NCI-H226 (cell line): ENCODE results near the gene SYDE1.
"Not testable (repeated sequence)": the region's sequence is repeated elsewhere in the genome, so short reads cannot be mapped to it uniquely, and the experiment has no call there.

Source experiments
- DNase-seq: peaks from one replicate; pipeline ENCODE4 v3.0.0-alpha.2; 2015

SYDE1 gene, protein sequence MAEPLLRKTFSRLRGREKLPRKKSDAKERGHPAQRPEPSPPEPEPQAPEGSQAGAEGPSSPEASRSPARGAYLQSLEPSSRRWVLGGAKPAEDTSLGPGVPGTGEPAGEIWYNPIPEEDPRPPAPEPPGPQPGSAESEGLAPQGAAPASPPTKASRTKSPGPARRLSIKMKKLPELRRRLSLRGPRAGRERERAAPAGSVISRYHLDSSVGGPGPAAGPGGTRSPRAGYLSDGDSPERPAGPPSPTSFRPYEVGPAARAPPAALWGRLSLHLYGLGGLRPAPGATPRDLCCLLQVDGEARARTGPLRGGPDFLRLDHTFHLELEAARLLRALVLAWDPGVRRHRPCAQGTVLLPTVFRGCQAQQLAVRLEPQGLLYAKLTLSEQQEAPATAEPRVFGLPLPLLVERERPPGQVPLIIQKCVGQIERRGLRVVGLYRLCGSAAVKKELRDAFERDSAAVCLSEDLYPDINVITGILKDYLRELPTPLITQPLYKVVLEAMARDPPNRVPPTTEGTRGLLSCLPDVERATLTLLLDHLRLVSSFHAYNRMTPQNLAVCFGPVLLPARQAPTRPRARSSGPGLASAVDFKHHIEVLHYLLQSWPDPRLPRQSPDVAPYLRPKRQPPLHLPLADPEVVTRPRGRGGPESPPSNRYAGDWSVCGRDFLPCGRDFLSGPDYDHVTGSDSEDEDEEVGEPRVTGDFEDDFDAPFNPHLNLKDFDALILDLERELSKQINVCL

GRCh38 chr19:15107061-15108010 is at the start of gene SYDE1:
Gene SYDE1 (plus strand): TSS chr19:15107401. CDS start chr19:15107434, 33 bp downstream.
- DNase-seq, result peak; percentile 57

DNA sequence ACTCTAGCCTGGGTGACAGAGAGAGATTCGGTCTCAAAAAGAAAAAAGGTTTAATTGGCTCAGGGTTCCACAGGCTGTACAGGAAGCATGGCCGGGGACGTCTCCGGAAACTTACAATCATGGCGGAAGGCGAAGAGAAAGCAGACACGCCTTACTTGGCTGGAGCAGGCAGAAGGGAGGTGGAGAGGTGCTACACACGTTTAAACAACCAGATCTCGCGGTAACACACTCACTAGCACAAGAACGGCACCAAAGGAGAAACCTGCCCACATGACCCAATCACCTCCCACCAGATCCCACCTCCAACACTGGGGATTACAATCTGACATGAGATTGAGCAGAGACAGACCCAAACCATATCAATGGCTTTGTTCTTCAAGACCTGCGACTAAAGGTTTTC is 45.2 kb upstream of the SYDE1 start:
- no peak for DNase-seq

GRCh38 chr19:15070386-15070785 is 36.8 kb upstream of the SYDE1 start:
- DNase-seq, result not testable (repeated sequence)

GRCh38 chr19:15072930-15073647 is 34.1 kb upstream of the SYDE1 start:
- DNase-seq, result no peak

- no peak for DNase-seq
Measured at GRCh38 chr19:15074371-15074770, 32.8 kb upstream of the SYDE1 start.

GRCh38 chr19:15075806-15076205 is 31.4 kb upstream of the SYDE1 start:
- no peak for DNase-seq

DNA sequence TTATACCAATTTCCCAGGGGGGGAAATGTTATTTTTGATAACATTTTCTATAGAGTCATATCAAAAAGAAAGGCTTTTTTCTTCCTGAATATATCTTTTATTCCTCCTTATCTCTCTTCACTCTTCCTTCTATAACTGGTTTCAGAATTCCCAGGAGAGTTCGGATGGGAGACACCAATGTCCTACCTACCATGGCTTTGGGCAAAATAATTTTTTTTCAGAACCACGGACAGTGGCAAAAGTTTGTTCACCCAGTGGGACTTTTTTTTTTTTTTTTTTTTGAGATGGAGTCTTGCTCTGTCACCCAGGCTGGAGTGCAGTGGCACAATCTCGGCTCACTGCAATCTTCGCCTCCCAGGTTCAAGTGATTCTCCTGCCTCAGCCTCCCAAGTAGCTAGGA is 27.2 kb upstream of the SYDE1 start:
- not testable (repeated sequence) for DNase-seq

DNA sequence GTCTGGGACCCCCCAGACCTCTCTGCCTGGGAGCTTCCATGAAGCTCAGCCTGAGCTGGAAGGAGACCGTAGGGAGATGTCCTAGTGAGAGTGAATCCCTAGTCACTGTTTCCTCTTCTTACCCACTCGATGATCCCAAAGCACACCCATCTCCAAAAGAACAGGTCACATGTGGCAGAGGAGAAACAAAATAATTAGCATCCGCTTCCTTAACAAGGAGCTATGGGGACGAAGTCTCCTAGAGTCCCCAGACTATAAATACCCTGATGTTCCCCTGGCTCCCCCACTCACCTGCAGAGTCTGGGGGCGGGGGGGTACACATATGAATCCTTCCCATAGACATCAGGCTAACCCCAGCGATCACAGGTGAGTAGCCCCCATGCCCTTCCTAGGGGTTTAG is 25.3 kb upstream of the SYDE1 start, which contains the start of gene OR1I1:
TSS of gene OR1I1 (plus strand) at position 301 of the 400 bp plus-strand sequence. CDS start 4,855 bp downstream, outside the sequence.
- no peak for DNase-seq

GRCh38 chr19:15087182-15087581 is 20.0 kb upstream of the SYDE1 start:
- no peak for DNase-seq

- DNase-seq, result no peak
Measured at GRCh38 chr19:15091918-15092753, 15.1 kb upstream of the SYDE1 start.

DNA sequence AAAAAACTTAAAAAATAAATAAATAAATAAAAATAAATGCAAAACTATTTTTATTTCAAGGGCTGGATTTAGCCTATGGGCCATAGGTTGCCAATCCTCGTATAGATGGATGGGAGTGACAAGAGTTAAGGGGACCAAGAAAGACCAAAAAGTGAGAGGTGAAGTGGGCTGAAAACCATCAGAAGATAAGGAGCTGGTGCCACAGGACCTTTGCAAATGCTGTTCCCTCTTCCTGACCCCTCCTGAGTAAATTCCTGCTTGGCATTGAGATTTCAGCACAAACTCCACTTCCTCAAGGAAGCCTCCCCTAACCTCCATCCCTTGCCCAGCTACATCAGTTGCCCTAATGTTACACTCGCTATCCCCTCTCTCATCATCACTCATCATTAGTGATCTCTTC is 14.2 kb upstream of the SYDE1 start:
- no peak for DNase-seq

- no peak for DNase-seq
Measured at GRCh38 chr19:15096223-15096622, 11.0 kb upstream of the SYDE1 start.

GRCh38 chr19:15097980-15098379 is 9.2 kb upstream of the SYDE1 start:
- not testable (repeated sequence) for DNase-seq

- DNase-seq, result no peak
Measured at GRCh38 chr19:15098460-15098859, 8.7 kb upstream of the SYDE1 start.

DNA sequence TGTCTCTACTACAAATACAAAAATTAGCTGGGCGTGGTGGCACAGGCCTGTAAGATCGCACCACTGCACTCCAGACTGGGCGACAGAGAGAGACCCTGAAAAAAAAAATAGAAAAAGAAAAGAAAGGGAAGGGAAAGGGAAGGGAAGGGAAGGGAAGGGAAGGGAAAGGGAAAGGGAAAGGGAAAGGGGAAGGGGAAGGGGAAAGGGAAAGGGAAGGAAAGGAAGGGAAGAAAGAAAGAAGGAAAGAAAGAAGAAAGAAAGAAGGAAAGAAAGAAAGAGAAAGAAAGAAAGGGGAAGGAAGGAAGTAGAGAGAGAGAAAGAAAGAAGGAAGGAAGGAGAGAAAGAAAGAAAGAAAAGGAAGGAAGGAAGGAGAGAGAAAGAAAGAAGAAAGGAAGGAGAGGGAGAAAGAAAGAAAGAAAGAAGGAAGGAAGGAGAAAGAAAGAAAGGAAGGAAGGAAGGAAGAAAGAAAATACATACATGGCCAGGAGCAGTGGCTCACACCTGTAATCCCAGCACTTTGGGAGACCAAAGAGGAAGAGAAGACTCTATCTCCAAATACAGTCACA is 8.1 kb upstream of the SYDE1 start:
- DNase-seq, result no peak

DNA sequence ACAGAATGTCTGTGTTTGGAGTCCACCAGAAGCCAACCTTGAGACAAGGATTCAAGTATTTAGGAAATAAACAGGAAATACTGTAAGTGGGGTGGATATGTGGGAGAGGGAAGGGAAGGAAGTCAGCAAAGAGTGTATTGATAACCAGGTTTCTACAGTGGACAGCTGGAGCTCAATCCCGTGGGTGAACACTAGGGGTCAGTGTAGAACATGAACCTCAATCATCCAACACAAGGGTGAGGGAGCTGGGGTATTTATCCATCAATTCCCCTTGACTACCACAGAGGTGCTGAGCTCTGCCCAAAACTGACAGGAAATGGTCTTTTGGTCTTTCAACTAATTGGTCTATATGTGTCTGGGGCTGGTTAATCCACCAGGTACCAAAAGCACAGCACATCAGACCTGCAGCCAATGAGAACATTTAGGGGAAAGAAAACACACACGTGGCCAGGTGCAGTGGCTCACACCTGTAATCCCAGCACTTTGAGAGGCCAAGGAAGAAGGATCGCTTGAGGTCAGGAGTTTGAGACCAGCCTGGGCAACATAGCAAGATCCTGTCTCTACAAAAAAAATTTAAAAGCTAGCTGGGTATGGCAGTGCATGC is 5.6 kb upstream of the SYDE1 start:
- DNase-seq, result no peak

DNA sequence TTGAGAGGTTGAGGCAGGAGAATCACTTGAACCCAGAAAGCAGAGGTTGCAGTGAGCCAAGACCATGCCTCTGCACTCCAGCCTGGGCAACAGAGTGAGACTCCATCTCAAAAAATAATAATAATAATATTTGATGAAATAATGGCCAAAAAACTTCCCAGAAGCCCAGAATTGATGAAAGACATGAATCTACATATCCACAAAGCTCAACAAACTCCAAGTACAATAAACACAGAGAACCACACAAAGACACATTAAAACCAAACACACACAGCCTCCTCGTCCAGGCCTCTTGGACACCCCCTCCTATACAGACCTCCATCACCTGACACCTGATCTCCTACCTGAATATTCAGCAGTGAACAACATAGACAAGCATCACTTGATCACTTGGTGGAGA is 3.2 kb upstream of the SYDE1 start:
- no peak for DNase-seq

DNA sequence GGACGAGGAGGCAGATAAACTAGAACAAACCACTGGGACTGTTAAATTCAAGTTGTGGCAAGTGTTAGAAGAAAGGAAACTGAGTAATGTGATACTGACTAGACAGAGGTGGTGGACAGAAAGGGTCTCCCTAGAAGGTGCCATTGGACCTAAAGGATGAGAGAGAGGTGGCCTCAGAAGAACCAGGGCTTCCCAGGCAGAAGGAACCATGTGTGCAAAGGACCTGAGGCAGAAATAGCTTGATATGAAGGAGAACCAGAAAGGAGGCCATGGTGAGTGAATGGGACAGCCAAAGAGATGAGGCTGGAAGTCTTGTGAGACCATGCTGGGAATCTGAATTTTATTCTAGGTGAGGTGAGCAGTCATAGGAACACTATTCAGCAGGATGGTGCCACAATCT is 2.8 kb upstream of the SYDE1 start:
- DNase-seq, result no peak

GRCh38 chr19:15105044-15105443 is 2.2 kb upstream of the SYDE1 start:
- DNase-seq, result no peak

GRCh38 chr19:15108145-15108844 is 1.1 kb downstream of the SYDE1 start:
- DNase-seq, result no peak
